HT-29 (cell line): ENCODE data around the gene TMPRSS3. TPM values are rescaled to one million over a fixed set of nuclear protein-coding genes. Genes with fewer than 3 reads are reported as not detected.

Experiments used
- DNase-seq: peaks from one replicate; pipeline ENCODE4 v3.0.0-alpha.2; 2015; ENCODE audit warnings: low spot score
- total RNA-seq: library from RNA; depleted of rRNA; stranded (reverse); fragments of >200 nt; shearing (Covaris generic); gene quantifications from 2 replicates; pipeline ENCODE4 v1.2.3, GENCODE V29; 2014

Gene TMPRSS3
- total RNA-seq, 1 experiment from 2014 or later = 0.05 TPM

- DNase-seq = no peak
Observed at GRCh38 chr21:42429021-42429420, 33.2 kb upstream of the TMPRSS3 start.

- DNase-seq = no peak
Observed at GRCh38 chr21:42427809-42428419, 32.1 kb upstream of the TMPRSS3 start.

GRCh38 chr21:42426876-42427480 lies 31.1 kb upstream of the TMPRSS3 start:
- no peak for DNase-seq

- DNase-seq = no peak
Observed at GRCh38 chr21:42426424-42426823, 30.6 kb upstream of the TMPRSS3 start.

- DNase-seq = no peak
Observed at GRCh38 chr21:42425591-42425990, 29.7 kb upstream of the TMPRSS3 start.

GRCh38 chr21:42424914-42425541 lies 29.2 kb upstream of the TMPRSS3 start:
- no peak for DNase-seq

- no peak for DNase-seq
Observed at GRCh38 chr21:42423685-42424084, 27.8 kb upstream of the TMPRSS3 start.

GRCh38 chr21:42423197-42423675 lies 27.4 kb upstream of the TMPRSS3 start:
- no peak for DNase-seq

- no peak for DNase-seq
Observed at GRCh38 chr21:42421018-42421793, 25.4 kb upstream of the TMPRSS3 start.

GRCh38 chr21:42419845-42420244 lies 24.0 kb upstream of the TMPRSS3 start:
- no peak for DNase-seq

- no peak for DNase-seq
Observed at GRCh38 chr21:42418886-42419285, 23.0 kb upstream of the TMPRSS3 start.

GRCh38 chr21:42417533-42417932 lies 21.7 kb upstream of the TMPRSS3 start:
- DNase-seq = no peak

GRCh38 chr21:42414928-42415769 lies 19.3 kb upstream of the TMPRSS3 start:
- peak; percentile 41 for DNase-seq

GRCh38 chr21:42414553-42414927 lies 18.7 kb upstream of the TMPRSS3 start:
- DNase-seq = no peak

GRCh38 chr21:42414066-42414465 lies 18.2 kb upstream of the TMPRSS3 start:
- DNase-seq = no peak

GRCh38 chr21:42413500-42413899 lies 17.6 kb upstream of the TMPRSS3 start:
- DNase-seq = no peak

GRCh38 chr21:42413093-42413492 lies 17.2 kb upstream of the TMPRSS3 start:
- DNase-seq = no peak

- no peak for DNase-seq
Observed at GRCh38 chr21:42412636-42412933, 16.7 kb upstream of the TMPRSS3 start.

GRCh38 chr21:42411891-42412635 lies 16.2 kb upstream of the TMPRSS3 start:
- no peak for DNase-seq

- DNase-seq = no peak
Observed at GRCh38 chr21:42411197-42411869, 15.5 kb upstream of the TMPRSS3 start.
